DOHH2 (cell line): ENCODE measurements around the gene PTPRN2.

Source experiments
- EZH2phosphoT487 ChIP-seq: fragments of 200-600 bp; sonication (generic); IDR thresholded peaks from 2 replicates; pipeline ENCODE4 v1.6.1; 2017; ENCODE audit warnings: borderline replicate concordance, mild to moderate bottlenecking, antibody characterized with exemption, low read length, moderate library complexity, mixed read lengths
- TF ChIP-seq, protein P1 (sequence below): fragments of 200-600 bp; sonication (generic); IDR thresholded peaks from one replicate; pipeline ENCODE4 v1.5.1; 2014; ENCODE audit warnings: antibody characterized with exemption, mild to moderate bottlenecking, low read depth, low read length; ENCODE audit not compliant: poor library complexity, severe bottlenecking

DNA sequence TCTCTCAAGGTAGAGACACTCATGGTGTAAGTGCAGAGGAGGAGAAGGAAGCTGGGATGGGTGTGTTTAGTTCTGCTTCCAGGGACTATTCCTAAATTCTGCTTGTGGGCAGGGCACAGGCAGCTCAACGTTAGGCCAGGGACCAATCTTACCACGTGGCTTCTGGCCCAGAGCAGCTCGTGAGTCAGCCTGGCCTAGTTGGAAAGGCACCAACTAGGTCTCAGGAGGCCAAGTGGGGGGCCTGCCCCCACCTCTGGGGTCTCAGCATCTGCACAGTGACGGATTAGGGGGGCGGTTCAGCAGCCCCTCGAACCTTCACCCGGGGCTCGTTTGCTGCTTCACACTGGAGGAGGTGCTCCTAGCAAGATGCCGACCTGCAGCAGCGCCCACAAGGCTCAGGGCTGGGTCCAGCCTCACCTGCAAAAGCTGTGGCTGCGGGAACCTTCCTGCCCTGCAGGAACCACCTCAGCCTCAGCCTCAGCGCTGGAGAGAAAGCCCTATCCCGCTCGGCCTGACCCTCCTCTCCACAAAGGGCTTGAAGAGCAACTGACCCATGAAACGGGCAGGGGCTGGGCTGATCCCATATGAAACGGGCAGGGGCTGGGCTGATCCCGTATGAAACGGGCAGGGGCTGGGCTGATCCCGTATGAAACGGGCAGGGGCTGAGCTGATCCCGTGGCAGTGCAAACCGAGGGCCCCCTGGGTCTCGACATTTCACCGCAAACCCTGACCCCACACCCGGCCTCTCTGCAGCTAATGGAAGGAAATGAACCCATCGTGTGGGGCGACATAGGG, 803.4 kb downstream of the PTPRN2 start:
- TF ChIP-seq, protein P1, sequence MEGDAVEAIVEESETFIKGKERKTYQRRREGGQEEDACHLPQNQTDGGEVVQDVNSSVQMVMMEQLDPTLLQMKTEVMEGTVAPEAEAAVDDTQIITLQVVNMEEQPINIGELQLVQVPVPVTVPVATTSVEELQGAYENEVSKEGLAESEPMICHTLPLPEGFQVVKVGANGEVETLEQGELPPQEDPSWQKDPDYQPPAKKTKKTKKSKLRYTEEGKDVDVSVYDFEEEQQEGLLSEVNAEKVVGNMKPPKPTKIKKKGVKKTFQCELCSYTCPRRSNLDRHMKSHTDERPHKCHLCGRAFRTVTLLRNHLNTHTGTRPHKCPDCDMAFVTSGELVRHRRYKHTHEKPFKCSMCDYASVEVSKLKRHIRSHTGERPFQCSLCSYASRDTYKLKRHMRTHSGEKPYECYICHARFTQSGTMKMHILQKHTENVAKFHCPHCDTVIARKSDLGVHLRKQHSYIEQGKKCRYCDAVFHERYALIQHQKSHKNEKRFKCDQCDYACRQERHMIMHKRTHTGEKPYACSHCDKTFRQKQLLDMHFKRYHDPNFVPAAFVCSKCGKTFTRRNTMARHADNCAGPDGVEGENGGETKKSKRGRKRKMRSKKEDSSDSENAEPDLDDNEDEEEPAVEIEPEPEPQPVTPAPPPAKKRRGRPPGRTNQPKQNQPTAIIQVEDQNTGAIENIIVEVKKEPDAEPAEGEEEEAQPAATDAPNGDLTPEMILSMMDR: no peak
- no peak for TF ChIP-seq EZH2phosphoT487
